Fibroblast of the aortic adventitia (primary cell): ENCODE results near the gene SEC22C. TPM values are rescaled to one million over a fixed set of nuclear protein-coding genes. Genes with fewer than 3 reads are reported as not detected.
A peak's percentile ranks its signal among the peaks of the same experiment; 100 is the strongest.

ENCODE experiments used
- DNase-seq: peaks from one replicate; pipeline ENCODE4 v3.0.0-alpha.2; 2010; ENCODE audit warnings: low read depth
- H3K4me3 ChIP-seq: 2 replicates; pipeline ENCODE4 v1.5.1; 2011; ENCODE audit warnings: low read depth, mild to moderate bottlenecking, control low read depth, low read length, moderate library complexity
- CTCF ChIP-seq: IDR thresholded peaks from 2 replicates; pipeline ENCODE4 v1.5.1; 2011; ENCODE audit warnings: mild to moderate bottlenecking, low read length, control low read depth, inconsistent platforms; ENCODE audit not compliant: insufficient read depth
- total RNA-seq: library from RNA; depleted of rRNA; stranded (reverse); fragments of >200 nt; gene quantifications from 2 replicates; pipeline ENCODE4 v1.2.3, GENCODE V29; 2012; ENCODE audit warnings: low replicate concordance

The SEC22C gene
- total RNA-seq, 1 donor = 71.9 TPM

- H3K4me3 ChIP-seq = no peak overlapping the region
- TF ChIP-seq CTCF = no peak
- no peak for DNase-seq
These were observed 77.2 kb downstream of the SEC22C start for GRCh38 chr3:42504334-42505127.

- TF ChIP-seq CTCF = no peak
- no peak for DNase-seq
- H3K4me3 ChIP-seq = no peak overlapping the region
These were observed 77.8 kb downstream of the SEC22C start for GRCh38 chr3:42503957-42504333.

GRCh38 chr3:42503251-42503924 is 78.4 kb downstream of the SEC22C start:
- H3K4me3 ChIP-seq = no peak overlapping the region
- no peak for TF ChIP-seq CTCF
- DNase-seq = no peak

- peak within 1 kb of the TSS; percentile 33 for H3K4me3 ChIP-seq
- TF ChIP-seq CTCF = no peak
- no peak for DNase-seq
These were observed 79.1 kb downstream of the SEC22C start, which contains the start of gene VIPR1 for GRCh38 chr3:42502429-42503250. TSS of gene VIPR1 (plus strand) at chr3:42502643. CDS start at chr3:42502736, 93 bp downstream.

- DNase-seq = peak; percentile 20
- peak; percentile 43 for TF ChIP-seq CTCF
- H3K4me3 ChIP-seq = peak overlapping the region; percentile 31
These were observed 79.9 kb downstream of the SEC22C start for GRCh38 chr3:42501681-42502428.

GRCh38 chr3:42501321-42501680 is 80.5 kb downstream of the SEC22C start:
- DNase-seq = no peak
- TF ChIP-seq CTCF = no peak
- H3K4me3 ChIP-seq = no peak overlapping the region
